H1 (cell line): ENCODE data around the gene AP2B1. TPM values are rescaled to one million over a fixed set of nuclear protein-coding genes. Genes with fewer than 3 reads are reported as not detected.

ENCODE experiments used
- CTCF ChIA-PET: fragments of 300-600 bp; sonication (Branson Sonifier 250); formaldehyde crosslinking; loops from one replicate; lab custom pipeline; 2021; ENCODE audit not compliant: partially characterized antibody; lab: Charles Lee
- POLR2A ChIA-PET: fragments of 300-600 bp; sonication (Branson Sonifier 250); formaldehyde crosslinking; loops from one replicate; lab custom pipeline; 2021; ENCODE audit warnings: inconsistent platforms; ENCODE audit not compliant: partially characterized antibody; lab: Charles Lee
- DNase-seq, 2 experiments: peaks; one replicate each; pipeline versions ENCODE4 v3.0.0 to v3.0.0-alpha.2; 2010 to 2022; ENCODE audit warnings: low spot score in 2 of 2, low read depth in 1 of 2, mixed read lengths in 1 of 2
- FAIRE-seq: peaks from 2 replicates; lab custom pipeline; 2011; peaks lifted over from hg19 to GRCh38; lab: Jason Lieb, UNC
- H2AFZ ChIP-seq: 2 replicates; pipeline ENCODE4 v1.8.1; 2012; ENCODE audit warnings: low read length, inconsistent platforms
- H2AK5ac ChIP-seq: 2 replicates; pipeline ENCODE4 v1.6.1; 2013; ENCODE audit warnings: low read depth, low read length
- H2BK120ac ChIP-seq: replicated peaks from 2 replicates; pipeline ENCODE3; 2013; ENCODE audit warnings: low read depth, low read length, inconsistent platforms
- H2BK12ac ChIP-seq: 2 replicates; pipeline ENCODE4 v1.6.1; 2013; ENCODE audit warnings: low read depth, low read length
- H2BK15ac ChIP-seq: 2 replicates; pipeline ENCODE4 v1.6.1; 2013; ENCODE audit warnings: low read length
- H2BK20ac ChIP-seq: 2 replicates; pipeline ENCODE4 v1.6.1; 2013; ENCODE audit warnings: low read length
- H2BK5ac ChIP-seq: 2 replicates; pipeline ENCODE4 v1.6.1; 2013; ENCODE audit warnings: low read depth, low read length
- H3K14ac ChIP-seq: 2 replicates; pipeline ENCODE4 v1.6.1; 2013; ENCODE audit warnings: inconsistent platforms; ENCODE audit not compliant: insufficient read length
- H3K18ac ChIP-seq: 2 replicates; pipeline ENCODE4 v1.6.1; 2013; ENCODE audit warnings: low read length; ENCODE audit errors: extremely low read depth
- H3K23ac ChIP-seq: 2 replicates; pipeline ENCODE4 v1.6.1; 2013; ENCODE audit warnings: inconsistent platforms; ENCODE audit not compliant: insufficient read length
- H3K23me2 ChIP-seq: 2 replicates; pipeline ENCODE4 v1.6.1; 2013; ENCODE audit warnings: low read depth, low read length
- H3K27ac ChIP-seq: 2 replicates; pipeline ENCODE4 v1.6.1; 2011; ENCODE audit warnings: low read depth, low read length, inconsistent platforms
- H3K27me3 ChIP-seq, 4 experiments: replicated peaks in 1 of 4; 1 replicate in 1 of 4; 2 replicates in 3 of 4; pipeline versions ENCODE4 v1.6.1 to v1.8.1; 2011 to 2013; ENCODE audit warnings: low read length in 3 of 4, mild to moderate bottlenecking in 3 of 4, inconsistent platforms in 2 of 4, mixed read lengths in 2 of 4, moderate library complexity in 1 of 4; ENCODE audit not compliant: control insufficient read depth in 3 of 4, insufficient read depth in 3 of 4; ENCODE audit errors: extremely low read depth in 1 of 4
- H3K36me3 ChIP-seq, 4 experiments: 2 replicates each; pipeline versions ENCODE4 v1.6.1 to v1.8.1; 2011 to 2013; ENCODE audit warnings: mild to moderate bottlenecking in 4 of 4, low read length in 3 of 4, moderate library complexity in 2 of 4, control low read depth in 1 of 4, inconsistent platforms in 1 of 4; ENCODE audit not compliant: insufficient read depth in 4 of 4, control insufficient read depth in 2 of 4
- H3K4ac ChIP-seq: replicated peaks from 2 replicates; pipeline ENCODE3; 2013; ENCODE audit warnings: low read length, low read depth, mixed read lengths, inconsistent platforms; ENCODE audit not compliant: insufficient read length
- H3K4me1 ChIP-seq, 4 experiments: replicated peaks in 1 of 4; 1 replicate in 1 of 4; 2 replicates in 3 of 4; pipeline versions ENCODE4 v1.6.1 to v1.8.1; 2011 to 2013; ENCODE audit warnings: low read length in 3 of 4, inconsistent platforms in 2 of 4, mixed read lengths in 1 of 4; ENCODE audit not compliant: insufficient read depth in 4 of 4, control insufficient read depth in 3 of 4
- H3K4me2 ChIP-seq, 2 experiments: 2 replicates each; pipeline versions ENCODE4 v1.6.1 to v1.8.1; 2011 to 2013; ENCODE audit warnings: low read depth in 2 of 2, low read length in 2 of 2, control low read depth in 1 of 2, inconsistent platforms in 1 of 2, mild to moderate bottlenecking in 1 of 2; ENCODE audit not compliant: insufficient read depth in 1 of 2
- H3K4me3 ChIP-seq, 4 experiments: fragments of 200-600, 300-600 bp in 1 of 4; sonication (generic), shearing (Covaris generic), sonication (Bioruptor Twin) in 1 of 4; 2 replicates each; pipeline versions ENCODE4 v1.5.1 to v1.8.1; 2011 to 2016; ENCODE audit warnings: low read length in 4 of 4, low read depth in 3 of 4, control low read depth in 2 of 4, inconsistent platforms in 2 of 4, mild to moderate bottlenecking in 2 of 4, mixed read lengths in 1 of 4, moderate library complexity in 1 of 4; ENCODE audit not compliant: insufficient read depth in 2 of 4; ENCODE audit errors: extremely low read depth in 1 of 4
- H3K56ac ChIP-seq: replicated peaks from 2 replicates; pipeline ENCODE3; 2013; ENCODE audit warnings: low read depth, mild to moderate bottlenecking, mixed read lengths, low read length, inconsistent platforms; ENCODE audit not compliant: insufficient read length
- H3K79me1 ChIP-seq: 2 replicates; pipeline ENCODE4 v1.6.1; 2013; ENCODE audit warnings: low read depth, low read length, control low read depth
- H3K79me2 ChIP-seq, 2 experiments: 2 replicates each; pipeline versions ENCODE4 v1.6.1 to v1.8.1; 2012 to 2013; ENCODE audit warnings: low read length in 2 of 2, mild to moderate bottlenecking in 2 of 2, inconsistent platforms in 1 of 2; ENCODE audit not compliant: insufficient read depth in 2 of 2, control insufficient read depth in 1 of 2
- H3K9ac ChIP-seq, 4 experiments: replicated peaks in 1 of 4; 1 replicate in 1 of 4; 2 replicates in 3 of 4; pipeline versions ENCODE4 v1.6.1 to v1.8.1; 2011 to 2013; ENCODE audit warnings: low read depth in 3 of 4, low read length in 3 of 4, control low read depth in 2 of 4, mild to moderate bottlenecking in 2 of 4, moderate library complexity in 2 of 4, inconsistent platforms in 1 of 4; ENCODE audit errors: extremely low read depth in 1 of 4
- H3K9me3 ChIP-seq, 2 experiments: 2 replicates each; pipeline versions ENCODE4 v1.6.1 to v1.8.1; 2012 to 2013; ENCODE audit warnings: mild to moderate bottlenecking in 2 of 2, moderate library complexity in 2 of 2, control low read depth in 1 of 2, inconsistent platforms in 1 of 2, low read depth in 1 of 2, low read length in 1 of 2, mixed read lengths in 1 of 2; ENCODE audit not compliant: insufficient read depth in 2 of 2
- H4K20me1 ChIP-seq, 2 experiments: replicated peaks in 1 of 2; 2 replicates each; pipeline versions ENCODE3 to v1.8.1; 2011 to 2013; ENCODE audit warnings: inconsistent platforms in 2 of 2, low read length in 2 of 2, mild to moderate bottlenecking in 1 of 2; ENCODE audit not compliant: insufficient read depth in 2 of 2, control insufficient read depth in 1 of 2
- H4K5ac ChIP-seq: 2 replicates; pipeline ENCODE4 v1.6.1; 2013; ENCODE audit warnings: low read length, low read depth, mixed read lengths, inconsistent platforms; ENCODE audit not compliant: insufficient read length
- H4K8ac ChIP-seq: 2 replicates; pipeline ENCODE4 v1.8.0; 2013; ENCODE audit warnings: mild to moderate bottlenecking, moderate library complexity, low read length, inconsistent platforms; ENCODE audit not compliant: insufficient read depth; ENCODE audit errors: extremely low read depth
- H4K91ac ChIP-seq: replicated peaks from 2 replicates; pipeline ENCODE3; 2013; ENCODE audit warnings: low read length, mixed read lengths, inconsistent platforms; ENCODE audit not compliant: insufficient read length
- BACH1 ChIP-seq: IDR thresholded peaks from 2 replicates; pipeline ENCODE4 v1.6.1; 2012; ENCODE audit warnings: low read length, improper control_type of control experiment
- CBX8 ChIP-seq: fragments of 300-800, 300-1000 bp; sonication (generic); IDR thresholded peaks from 2 replicates; pipeline ENCODE4 v1.7.1; 2016; ENCODE audit warnings: low read depth, low read length, borderline replicate concordance
- CHD1 ChIP-seq: IDR thresholded peaks from 2 replicates; pipeline ENCODE4 v1.6.1; 2012; ENCODE audit warnings: low read depth, low read length, improper control_type of control experiment
- CREB1 ChIP-seq: IDR thresholded peaks from 2 replicates; pipeline ENCODE4 v1.6.1; 2012; ENCODE audit warnings: inconsistent platforms
- GABPA ChIP-seq: IDR thresholded peaks from 2 replicates; pipeline ENCODE4 v1.6.1; 2011; ENCODE audit warnings: mild to moderate bottlenecking, low read length, moderate library complexity, borderline replicate concordance; ENCODE audit not compliant: insufficient read depth
- GTF2F1 ChIP-seq: IDR thresholded peaks from 2 replicates; pipeline ENCODE4 v1.6.1; 2012; ENCODE audit warnings: low read depth, low read length, improper control_type of control experiment, borderline replicate concordance
- HDAC2 ChIP-seq, 2 experiments: fragments of 300-600 bp in 1 of 2; sonication (generic) in 1 of 2; IDR thresholded peaks; 2 replicates each; pipeline ENCODE4 v1.6.1; 2011 to 2012; ENCODE audit warnings: low read depth in 2 of 2, low read length in 2 of 2, mild to moderate bottlenecking in 2 of 2, moderate library complexity in 2 of 2, borderline replicate concordance in 1 of 2, inconsistent platforms in 1 of 2
- KDM4A ChIP-seq: IDR thresholded peaks from one replicate; pipeline ENCODE4 v1.7.1; 2012; ENCODE audit warnings: low read depth, mild to moderate bottlenecking, moderate library complexity, low read length, inconsistent platforms; ENCODE audit not compliant: severe bottlenecking
- MAFK ChIP-seq: IDR thresholded peaks from 2 replicates; pipeline ENCODE4 v1.6.1; 2012; ENCODE audit warnings: low read depth, mild to moderate bottlenecking, improper control_type of control experiment, low read length
- POLR2A ChIP-seq, 2 experiments: IDR thresholded peaks; 1 replicate in 1 of 2; 2 replicates in 1 of 2; pipeline ENCODE4 v1.6.1; 2011; ENCODE audit warnings: low read depth in 2 of 2, low read length in 2 of 2, mild to moderate bottlenecking in 2 of 2; ENCODE audit errors: control extremely low read depth in 1 of 2
- POLR2AphosphoS5 ChIP-seq: IDR thresholded peaks from 2 replicates; pipeline ENCODE4 v1.6.1; 2011; ENCODE audit warnings: low read depth, low read length
- SUZ12 ChIP-seq: fragments of 200-600 bp; sonication (generic); IDR thresholded peaks from 2 replicates; pipeline ENCODE4 v1.6.1; 2012; ENCODE audit warnings: mild to moderate bottlenecking, inconsistent platforms, low read length, moderate library complexity, mixed read lengths
- WGBS, 2 experiments: shearing (Covaris generic) in 1 of 2; methylation state at CpG; one replicate each; pipeline versions ENCODE4 v1.1.6 to v1.1.7; 2013 to 2015; ENCODE audit warnings: low lambda C conversion rate in 2 of 2, mixed read lengths in 2 of 2, inconsistent platforms in 1 of 2, low coverage in 1 of 2, missing lambda C conversion rate in 1 of 2; ENCODE audit not compliant: insufficient replicate concordance in 2 of 2, insufficient coverage in 1 of 2, insufficient read length in 1 of 2; ENCODE audit errors: extremely low coverage in 1 of 2, missing lambda C conversion rate in 1 of 2; 5-methylcytosine and 5-hydroxymethylcytosine counted together
- polyA plus RNA-seq, 7 experiments: library from polyadenylated mRNA; depleted of rRNA in 3 of 7; stranded (reverse) in 5 of 7; unstranded in 2 of 7; fragments of >200 nt in 5 of 7; fragments of 200-250 nt in 2 of 7; gene quantifications; 1 replicate in 5 of 7; 2 replicates in 1 of 7; 4 replicates in 1 of 7; pipeline versions ENCODE4 v1.2.1 to v1.2.3, GENCODE V29; 2011 to 2013; ENCODE audit warnings: missing spikeins in 2 of 7, mixed read lengths in 2 of 7
- total RNA-seq: library from RNA; stranded (reverse); fragmentation: NEBNext Ultra II Directional; extraction: Animal tissue kit (Norgen Biotek cat#: 25700); gene quantifications from 2 replicates; pipeline ENCODE4 v1.2.1, GENCODE V29; 2021

AP2B1 gene
- total and polyA plus RNA-seq, 2 of the 8 experiments (the other 6 are each of a cell fraction or from before 2014, with no cell fraction given) = 95.5 to 199 TPM

DNA sequence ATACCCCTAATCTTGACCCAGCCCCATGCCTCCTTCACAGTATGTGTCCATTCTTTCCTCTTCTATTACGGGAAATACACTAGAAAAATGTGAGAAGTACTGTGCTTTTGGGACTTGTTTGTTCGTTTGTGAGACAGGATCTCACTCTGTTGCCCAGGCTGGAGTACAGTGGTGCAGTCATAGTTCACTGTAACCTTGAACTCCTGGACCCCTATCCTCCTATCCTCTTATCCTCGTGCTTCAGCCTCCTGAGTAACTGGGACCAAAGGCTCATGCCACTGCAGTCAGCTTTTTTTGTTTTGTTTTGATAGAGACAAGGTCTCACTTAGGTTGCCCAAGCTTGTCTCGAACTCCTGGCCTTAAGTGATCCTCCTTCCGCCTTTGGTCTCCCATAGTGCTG lies 114.4 kb downstream of the AP2B1 start:
- H2BK15ac ChIP-seq = no peak overlapping the region
- H2BK12ac ChIP-seq = no peak overlapping the region
- no peak overlapping the region for H3K27ac ChIP-seq
- ChIA-PET CTCF (no interaction called here), POLR2A (no interaction called here)
- no peak overlapping the region for H2BK120ac ChIP-seq
- H3K4me2 ChIP-seq = no peak overlapping the region
- H4K8ac ChIP-seq = no peak overlapping the region
- no peaks in the 10 kb centered on the region for H3K4me1 ChIP-seq
- 78% methylated on average over 5 of the region's 5 CpGs; no CpG with 5 or more reads in 1 of the 2 experiments for WGBS, 2 experiments
- H3K14ac ChIP-seq = no peak overlapping the region
- H3K36me3 ChIP-seq = no peaks in the 10 kb centered on the region
- H3K23me2 ChIP-seq = no peaks in the 10 kb centered on the region
- H3K27me3 ChIP-seq = no peaks in the 10 kb centered on the region
- FAIRE-seq = no peak
- TF ChIP-seq POLR2A (IDR thresholded peaks at IDR 0.05; ENCODE audit: control extremely low read depth in 1 of 2, low read depth in 2 of 2, low read length in 2 of 2) (no peak), CHD1 (no peak), GTF2F1 (no peak), MAFK (no peak), GABPA (no peak), POLR2AphosphoS5 (no peak), CBX8 (no peak), BACH1 (no peak), CREB1 (no peak), HDAC2 (IDR thresholded peaks at IDR 0.05; ENCODE audit: borderline replicate concordance in 1 of 2, low read depth in 2 of 2, low read length in 2 of 2) (no peak), SUZ12 (no peak), KDM4A (no peak)
- TF ChIP-seq, all 59 proteins: peak for 0
- Histone ChIP-seq H4K20me1 (peaks cover 0 to 6% of the 10 kb centered on the region in 2 experiments), H2AFZ (no peak overlapping the region), H3K79me1 (no peaks in the 10 kb centered on the region; the same call in 1 of the 2 replicates), H2AK5ac (no peak overlapping the region), H3K4me3 (no peak overlapping the region), H3K79me2 (no peaks in the 10 kb centered on the region), H4K91ac (no peak overlapping the region), H3K9ac (no peak overlapping the region), H4K5ac (no peak overlapping the region), H3K9me3 (no peaks in the 10 kb centered on the region), H2BK20ac (no peak overlapping the region), H2BK5ac (no peak overlapping the region), H3K4ac (no peak overlapping the region), H3K23ac (no peak overlapping the region), H3K18ac (no peak overlapping the region), H3K56ac (no peak overlapping the region)
- DNase-seq = no peak
